GM21825 (cell line): ENCODE results near the gene MISP.
"Not testable (repeated sequence)": the region's sequence is repeated elsewhere in the genome, so short reads cannot be mapped to it uniquely, and the experiment has no call there.

ENCODE experiments used
- ATAC-seq: cut with Tn5 transposase; IDR thresholded peaks from one replicate; pipeline ENCODE4 v1.9.1; 2021; ENCODE audit warnings: mild to moderate bottlenecking, moderate library complexity; ENCODE audit not compliant: unreplicated experiment

MISP gene

GRCh38 chr19:723247-723646 is 27.7 kb upstream of the MISP start:
- ATAC-seq, result no peak

GRCh38 chr19:723714-724113 is 27.2 kb upstream of the MISP start:
- no peak for ATAC-seq

GRCh38 chr19:725461-726089 is 25.3 kb upstream of the MISP start:
- no peak for ATAC-seq

- ATAC-seq, result no peak
These were observed 23.6 kb upstream of the MISP start for GRCh38 chr19:726993-727956.

- no peak for ATAC-seq
These were observed 22.9 kb upstream of the MISP start for GRCh38 chr19:728011-728410.

- ATAC-seq, result not testable (repeated sequence)
These were observed 21.3 kb upstream of the MISP start for GRCh38 chr19:729564-729963.

GRCh38 chr19:729965-730668 is 20.8 kb upstream of the MISP start:
- ATAC-seq, result no peak

- no peak for ATAC-seq
These were observed 19.9 kb upstream of the MISP start for GRCh38 chr19:731000-731399.

GRCh38 chr19:732148-733069 is 18.5 kb upstream of the MISP start:
- no peak for ATAC-seq

- no peak for ATAC-seq
These were observed 16.2 kb upstream of the MISP start for GRCh38 chr19:734716-735115.

- ATAC-seq, result no peak
These were observed 14.8 kb upstream of the MISP start for GRCh38 chr19:736125-736524.

GRCh38 chr19:737591-738093 is 13.3 kb upstream of the MISP start:
- ATAC-seq, result no peak

- ATAC-seq, result no peak
These were observed 12.3 kb upstream of the MISP start for GRCh38 chr19:738509-739128.

- ATAC-seq, result no peak
These were observed 10.8 kb upstream of the MISP start for GRCh38 chr19:739998-740715.

GRCh38 chr19:740816-741505 is 10.0 kb upstream of the MISP start:
- not testable (repeated sequence) for ATAC-seq

- ATAC-seq, result no peak
These were observed 9.3 kb upstream of the MISP start for GRCh38 chr19:741506-742131.

GRCh38 chr19:742540-743075 is 8.3 kb upstream of the MISP start:
- ATAC-seq, result no peak

GRCh38 chr19:743168-743687 is 7.7 kb upstream of the MISP start:
- no peak for ATAC-seq
